Measurements from ENCODE around the gene LRRC72. TPM values are rescaled to one million over a fixed set of nuclear protein-coding genes. Genes with fewer than 3 reads are reported as not detected.
A peak's percentile ranks its signal among the peaks of the same experiment; 100 is the strongest.
"Not testable (repeated sequence)": the region's sequence is repeated elsewhere in the genome, so short reads cannot be mapped to it uniquely, and the experiment has no call there.

Gene LRRC72
- polyA plus RNA-seq, 4 donors = not detected

GRCh38 chr7:16590424-16590823, 63.8 kb downstream of the LRRC72 start:
- no peaks in the 10 kb centered on the region for H3K36me3 ChIP-seq (ENCODE audit: control insufficient read depth in 3 of 3, insufficient read depth in 2 of 3, low read depth in 1 of 3, low read length in 3 of 3)
- H3K27me3 ChIP-seq (ENCODE audit: control insufficient read depth in 3 of 3, insufficient read depth in 3 of 3, low read length in 3 of 3) = no peaks in the 10 kb centered on the region
- no peak overlapping the region for H3K27ac ChIP-seq (ENCODE audit: low read depth in 1 of 3, low read length in 2 of 3)
- peaks cover 0 to 6% (median 2%) of the 10 kb centered on the region in 3 donors for H3K4me1 ChIP-seq (ENCODE audit: control insufficient read depth in 3 of 3, insufficient read depth in 2 of 3, low read depth in 1 of 3, low read length in 2 of 3)
- DNase-seq = peak; percentile 63 to 78
- FAIRE-seq = no peak
- peaks cover 0 to 6% of the 10 kb centered on the region in 2 donors for H3K9me3 ChIP-seq (ENCODE audit: control insufficient read depth in 2 of 2, insufficient read depth in 1 of 2, low read depth in 1 of 2, low read length in 1 of 2)
- WGBS, 3 donors = 9 to 27% (median 20%) methylated on average over 1 of the region's 1 CpG
- no peak overlapping the region for H3K4me3 ChIP-seq (ENCODE audit: low read depth in 1 of 3, low read length in 3 of 3)

- Histone ChIP-seq H3K27me3 (ENCODE audit: control insufficient read depth in 3 of 3, insufficient read depth in 3 of 3, low read length in 3 of 3) (no peaks in the 10 kb centered on the region), H3K4me1 (ENCODE audit: control insufficient read depth in 3 of 3, insufficient read depth in 2 of 3, low read depth in 1 of 3, low read length in 2 of 3) (peaks cover 0 to 6% (median 2%) of the 10 kb centered on the region in 3 donors), H3K9me3 (ENCODE audit: control insufficient read depth in 2 of 2, insufficient read depth in 1 of 2, low read depth in 1 of 2, low read length in 1 of 2) (no peaks in the 10 kb centered on the region), H3K27ac (ENCODE audit: low read depth in 1 of 3, low read length in 2 of 3) (no peak overlapping the region), H3K36me3 (ENCODE audit: control insufficient read depth in 3 of 3, insufficient read depth in 2 of 3, low read depth in 1 of 3, low read length in 3 of 3) (no peaks in the 10 kb centered on the region), H3K4me3 (ENCODE audit: low read depth in 1 of 3, low read length in 3 of 3) (no peak overlapping the region)
- DNase-seq (no peak), FAIRE-seq (no peak)
- WGBS, 3 donors = 64 to 76% (median 69%) methylated on average over 3 of the region's 3 CpGs
Observed at GRCh38 chr7:16592395-16592794, 65.8 kb downstream of the LRRC72 start.

GRCh38 chr7:16594061-16594460, 67.4 kb downstream of the LRRC72 start:
- Histone ChIP-seq H3K36me3 (ENCODE audit: control insufficient read depth in 3 of 3, insufficient read depth in 2 of 3, low read depth in 1 of 3, low read length in 3 of 3) (peaks cover 0 to 9% (median 0%) of the 10 kb centered on the region in 3 donors), H3K27me3 (ENCODE audit: control insufficient read depth in 3 of 3, insufficient read depth in 3 of 3, low read length in 3 of 3) (no peaks in the 10 kb centered on the region), H3K4me3 (ENCODE audit: low read depth in 1 of 3, low read length in 3 of 3) (no peak overlapping the region), H3K9me3 (ENCODE audit: control insufficient read depth in 2 of 2, insufficient read depth in 1 of 2, low read depth in 1 of 2, low read length in 1 of 2) (no peaks in the 10 kb centered on the region), H3K27ac (ENCODE audit: low read depth in 1 of 3, low read length in 2 of 3) (no peak overlapping the region), H3K4me1 (ENCODE audit: control insufficient read depth in 3 of 3, insufficient read depth in 2 of 3, low read depth in 1 of 3, low read length in 2 of 3) (peaks cover 0 to 6% (median 2%) of the 10 kb centered on the region in 3 donors)
- FAIRE-seq (no peak), DNase-seq (no peak)

GRCh38 chr7:16594676-16595075, 68.1 kb downstream of the LRRC72 start:
- Histone ChIP-seq H3K36me3 (ENCODE audit: control insufficient read depth in 3 of 3, insufficient read depth in 2 of 3, low read depth in 1 of 3, low read length in 3 of 3) (peaks cover 0 to 12% (median 4%) of the 10 kb centered on the region in 3 donors), H3K4me1 (ENCODE audit: control insufficient read depth in 3 of 3, insufficient read depth in 2 of 3, low read depth in 1 of 3, low read length in 2 of 3) (peaks cover 0 to 6% (median 2%) of the 10 kb centered on the region in 3 donors), H3K27me3 (ENCODE audit: control insufficient read depth in 3 of 3, insufficient read depth in 3 of 3, low read length in 3 of 3) (no peaks in the 10 kb centered on the region), H3K9me3 (ENCODE audit: control insufficient read depth in 2 of 2, insufficient read depth in 1 of 2, low read depth in 1 of 2, low read length in 1 of 2) (no peaks in the 10 kb centered on the region), H3K4me3 (ENCODE audit: low read depth in 1 of 3, low read length in 3 of 3) (no peak overlapping the region), H3K27ac (ENCODE audit: low read depth in 1 of 3, low read length in 2 of 3) (no peak overlapping the region)
- WGBS, 3 donors = 90 to 97% (median 94%) methylated on average over 1 of the region's 1 CpG
- FAIRE-seq (no peak), DNase-seq (no peak)

GRCh38 chr7:16595596-16595995, 69.0 kb downstream of the LRRC72 start:
- not testable (repeated sequence) for H3K9me3 ChIP-seq (ENCODE audit: control insufficient read depth in 2 of 2, insufficient read depth in 1 of 2, low read depth in 1 of 2, low read length in 1 of 2); H3K4me1 ChIP-seq (ENCODE audit: control insufficient read depth in 3 of 3, insufficient read depth in 2 of 3, low read depth in 1 of 3, low read length in 2 of 3); H3K27ac ChIP-seq (ENCODE audit: low read depth in 1 of 3, low read length in 2 of 3); H3K4me3 ChIP-seq (ENCODE audit: low read depth in 1 of 3, low read length in 3 of 3); DNase-seq; FAIRE-seq; H3K27me3 ChIP-seq (ENCODE audit: control insufficient read depth in 3 of 3, insufficient read depth in 3 of 3, low read length in 3 of 3)
- peaks cover 0 to 14% (median 6%) of the 10 kb centered on the region in 3 donors for H3K36me3 ChIP-seq (ENCODE audit: control insufficient read depth in 3 of 3, insufficient read depth in 2 of 3, low read depth in 1 of 3, low read length in 3 of 3)
- WGBS, 3 donors = 67 to 77% (median 71%) methylated on average over 4 of the region's 4 CpGs

DNA sequence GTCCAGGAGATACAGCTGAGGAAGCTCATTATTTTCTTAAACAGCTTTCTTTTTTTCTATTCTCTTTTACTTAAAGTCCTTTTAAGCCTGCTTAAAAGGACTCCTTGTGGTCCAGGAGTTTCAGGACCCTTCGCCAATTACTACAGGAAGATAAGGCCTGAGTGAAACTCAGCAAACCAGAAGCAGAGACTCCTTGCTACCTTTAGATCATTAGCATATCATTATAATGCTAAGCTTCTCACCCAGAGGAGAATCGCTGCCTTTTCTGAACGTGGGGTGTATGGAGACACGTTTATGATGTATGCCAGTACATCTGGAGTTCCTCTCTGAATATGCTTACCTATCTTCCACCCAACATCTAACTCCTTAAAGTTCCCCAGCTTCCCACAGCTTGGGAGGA, 71.4 kb downstream of the LRRC72 start:
- H3K4me3 ChIP-seq (ENCODE audit: low read depth in 1 of 3, low read length in 3 of 3) = no peak overlapping the region
- H3K4me1 ChIP-seq (ENCODE audit: control insufficient read depth in 3 of 3, insufficient read depth in 2 of 3, low read depth in 1 of 3, low read length in 2 of 3) = no peaks in the 10 kb centered on the region
- no peak overlapping the region for H3K27ac ChIP-seq (ENCODE audit: low read depth in 1 of 3, low read length in 2 of 3)
- H3K27me3 ChIP-seq (ENCODE audit: control insufficient read depth in 3 of 3, insufficient read depth in 3 of 3, low read length in 3 of 3) = no peaks in the 10 kb centered on the region
- H3K9me3 ChIP-seq (ENCODE audit: control insufficient read depth in 2 of 2, insufficient read depth in 1 of 2, low read depth in 1 of 2, low read length in 1 of 2) = no peaks in the 10 kb centered on the region
- WGBS, 3 donors = 66 to 86% (median 85%) methylated on average over 4 of the region's 4 CpGs
- H3K36me3 ChIP-seq (ENCODE audit: control insufficient read depth in 3 of 3, insufficient read depth in 2 of 3, low read depth in 1 of 3, low read length in 3 of 3) = peaks cover 0 to 19% (median 6%) of the 10 kb centered on the region in 3 donors
- FAIRE-seq (no peak), DNase-seq (no peak)

GRCh38 chr7:16599860-16600259, 73.2 kb downstream of the LRRC72 start:
- no peak overlapping the region for H3K4me3 ChIP-seq (ENCODE audit: low read depth in 1 of 3, low read length in 3 of 3)
- peaks cover 0 to 23% (median 11%) of the 10 kb centered on the region in 3 donors for H3K36me3 ChIP-seq (ENCODE audit: control insufficient read depth in 3 of 3, insufficient read depth in 2 of 3, low read depth in 1 of 3, low read length in 3 of 3)
- no peaks in the 10 kb centered on the region for H3K27me3 ChIP-seq (ENCODE audit: control insufficient read depth in 3 of 3, insufficient read depth in 3 of 3, low read length in 3 of 3)
- DNase-seq (peak; percentile 26 to 30), FAIRE-seq (no peak)
- no peaks in the 10 kb centered on the region for H3K9me3 ChIP-seq (ENCODE audit: control insufficient read depth in 2 of 2, insufficient read depth in 1 of 2, low read depth in 1 of 2, low read length in 1 of 2)
- 46 to 59% (median 52%) methylated on average over 7 of the region's 7 CpGs for WGBS, 3 donors
- H3K27ac ChIP-seq (ENCODE audit: low read depth in 1 of 3, low read length in 2 of 3) = peak overlapping the region in 1 of 3 donors; percentile 54
- no peaks in the 10 kb centered on the region for H3K4me1 ChIP-seq (ENCODE audit: control insufficient read depth in 3 of 3, insufficient read depth in 2 of 3, low read depth in 1 of 3, low read length in 2 of 3)

DNA sequence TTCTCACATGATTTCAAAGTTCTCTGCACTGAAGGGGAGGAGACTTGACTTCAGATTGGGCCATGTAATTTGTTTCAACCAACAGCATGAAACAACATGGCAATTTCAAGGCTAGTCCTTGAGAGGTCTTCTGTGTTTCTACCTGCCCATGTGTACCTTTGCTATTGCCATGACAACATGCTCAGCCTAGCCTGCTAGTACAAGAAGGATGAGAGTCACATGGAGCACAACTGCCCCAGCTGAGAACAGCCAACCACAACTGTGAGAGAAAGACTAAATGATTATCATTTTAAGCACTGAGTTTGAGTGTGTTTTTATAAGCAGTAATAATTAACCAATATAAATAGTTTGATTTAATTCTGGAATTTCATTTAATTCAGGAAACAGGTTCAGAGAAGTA, 77.0 kb downstream of the LRRC72 start:
- no peak for FAIRE-seq
- Histone ChIP-seq H3K27ac (ENCODE audit: low read depth in 1 of 3, low read length in 2 of 3) (no peak overlapping the region), H3K27me3 (ENCODE audit: control insufficient read depth in 3 of 3, insufficient read depth in 3 of 3, low read length in 3 of 3) (no peaks in the 10 kb centered on the region), H3K4me1 (ENCODE audit: control insufficient read depth in 3 of 3, insufficient read depth in 2 of 3, low read depth in 1 of 3, low read length in 2 of 3) (peaks cover 0 to 4% (median 0%) of the 10 kb centered on the region in 3 donors), H3K4me3 (ENCODE audit: low read depth in 1 of 3, low read length in 3 of 3) (no peak overlapping the region), H3K36me3 (ENCODE audit: control insufficient read depth in 3 of 3, insufficient read depth in 2 of 3, low read depth in 1 of 3, low read length in 3 of 3) (peaks cover 2 to 35% (median 14%) of the 10 kb centered on the region in 3 donors), H3K9me3 (ENCODE audit: control insufficient read depth in 2 of 2, insufficient read depth in 1 of 2, low read depth in 1 of 2, low read length in 1 of 2) (no peaks in the 10 kb centered on the region)
- no peak for DNase-seq

DNA sequence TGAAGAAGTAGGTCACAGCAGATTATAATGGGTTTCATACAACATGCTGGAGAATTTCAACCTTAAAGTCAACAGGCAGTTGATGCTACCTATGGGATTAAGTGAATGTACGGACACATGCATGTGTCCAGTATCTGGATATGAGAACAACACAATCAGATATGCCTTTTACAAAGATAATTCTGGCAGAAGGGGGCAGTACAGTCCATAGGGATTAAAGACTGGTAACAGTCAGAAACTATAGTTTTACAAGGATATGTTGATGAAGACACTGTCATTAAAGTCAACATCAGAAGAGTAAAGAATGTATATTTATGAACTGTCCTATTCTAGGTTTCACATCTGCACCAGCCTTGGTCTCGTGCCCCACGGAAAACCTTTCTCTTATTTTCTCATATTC, 77.4 kb downstream of the LRRC72 start:
- Histone ChIP-seq H3K27ac (ENCODE audit: low read depth in 1 of 3, low read length in 2 of 3) (no peak overlapping the region), H3K36me3 (ENCODE audit: control insufficient read depth in 3 of 3, insufficient read depth in 2 of 3, low read depth in 1 of 3, low read length in 3 of 3) (peaks cover 2 to 33% (median 14%) of the 10 kb centered on the region in 3 donors), H3K4me1 (ENCODE audit: control insufficient read depth in 3 of 3, insufficient read depth in 2 of 3, low read depth in 1 of 3, low read length in 2 of 3) (peaks cover 0 to 4% (median 0%) of the 10 kb centered on the region in 3 donors), H3K27me3 (ENCODE audit: control insufficient read depth in 3 of 3, insufficient read depth in 3 of 3, low read length in 3 of 3) (no peaks in the 10 kb centered on the region), H3K9me3 (ENCODE audit: control insufficient read depth in 2 of 2, insufficient read depth in 1 of 2, low read depth in 1 of 2, low read length in 1 of 2) (no peaks in the 10 kb centered on the region), H3K4me3 (ENCODE audit: low read depth in 1 of 3, low read length in 3 of 3) (no peak overlapping the region)
- FAIRE-seq = no peak
- WGBS, 3 donors = 92 to 97% (median 94%) methylated on average over 3 of the region's 3 CpGs
- DNase-seq = no peak

Data from small intestine (tissue), 7 donors.